Measurements from ENCODE around the gene SLC25A1.

SLC25A1 gene

GRCh38 chr22:19178657-19179496 is at the start of gene SLC25A1:
TSS of gene SLC25A1 (minus strand) at chr22:19178736. CDS start at chr22:19178673, 63 bp downstream.
- peak; percentile 97 for DNase-seq (ENCODE audit: low spot score)

GRCh38 chr22:19228179-19228578 is 49.6 kb upstream of the SLC25A1 start:
- no peak for DNase-seq (ENCODE audit: low spot score)

GRCh38 chr22:19226428-19226827 is 47.9 kb upstream of the SLC25A1 start:
- DNase-seq (ENCODE audit: low spot score) = no peak

GRCh38 chr22:19225560-19225959 is 47.0 kb upstream of the SLC25A1 start:
- no peak for DNase-seq (ENCODE audit: low spot score)

- no peak for DNase-seq (ENCODE audit: low spot score)
Measured at GRCh38 chr22:19224985-19225384, 46.4 kb upstream of the SLC25A1 start.

GRCh38 chr22:19224557-19224956 is 46.0 kb upstream of the SLC25A1 start:
- no peak for DNase-seq (ENCODE audit: low spot score)

- no peak for DNase-seq (ENCODE audit: low spot score)
Measured at GRCh38 chr22:19223617-19224016, 45.1 kb upstream of the SLC25A1 start.

GRCh38 chr22:19223110-19223509 is 44.6 kb upstream of the SLC25A1 start:
- DNase-seq (ENCODE audit: low spot score) = no peak

GRCh38 chr22:19222242-19223005 is 43.9 kb upstream of the SLC25A1 start:
- no peak for DNase-seq (ENCODE audit: low spot score)

GRCh38 chr22:19220867-19221266 is 42.3 kb upstream of the SLC25A1 start:
- DNase-seq (ENCODE audit: low spot score) = no peak

GRCh38 chr22:19218541-19219233 is 40.2 kb upstream of the SLC25A1 start:
- no peak for DNase-seq (ENCODE audit: low spot score)

GRCh38 chr22:19216579-19216978 is 38.0 kb upstream of the SLC25A1 start:
- DNase-seq (ENCODE audit: low spot score) = no peak

GRCh38 chr22:19215360-19215759 is 36.8 kb upstream of the SLC25A1 start:
- DNase-seq (ENCODE audit: low spot score) = no peak

GRCh38 chr22:19214078-19214473 is 35.5 kb upstream of the SLC25A1 start:
- DNase-seq (ENCODE audit: low spot score) = no peak

- no peak for DNase-seq (ENCODE audit: low spot score)
Measured at GRCh38 chr22:19213442-19214077, 35.0 kb upstream of the SLC25A1 start.

- DNase-seq (ENCODE audit: low spot score) = no peak
Measured at GRCh38 chr22:19213001-19213400, 34.5 kb upstream of the SLC25A1 start.

GRCh38 chr22:19212302-19212870 is 33.9 kb upstream of the SLC25A1 start:
- no peak for DNase-seq (ENCODE audit: low spot score)

GRCh38 chr22:19210188-19210587 is 31.7 kb upstream of the SLC25A1 start:
- no peak for DNase-seq (ENCODE audit: low spot score)

- no peak for DNase-seq (ENCODE audit: low spot score)
Measured at GRCh38 chr22:19208287-19208847, 29.8 kb upstream of the SLC25A1 start.

GRCh38 chr22:19207884-19208283 is 29.3 kb upstream of the SLC25A1 start:
- DNase-seq (ENCODE audit: low spot score) = no peak

- DNase-seq (ENCODE audit: low spot score) = no peak
Measured at GRCh38 chr22:19207401-19207808, 28.9 kb upstream of the SLC25A1 start.
